ENCODE measurements around the gene SFT2D1.

GRCh38 chr6:166286839-166287271 lies 55.5 kb downstream of the SFT2D1 start:
- TF ChIP-seq EZH2 (IDR thresholded peaks at IDR 0.05; ENCODE audit: insufficient read depth, poor library complexity, severe bottlenecking) (no peak), EZH2phosphoT487 (IDR thresholded peaks at IDR 0.05; ENCODE audit: insufficient read depth, low read depth) (no peak)
